GM19438 (cell line): Measurements from ENCODE around the gene WDR59.
"Not testable (repeated sequence)": the region's sequence is repeated elsewhere in the genome, so short reads cannot be mapped to it uniquely, and the experiment has no call there.

Experiments
- ATAC-seq: cut with Tn5 transposase; IDR thresholded peaks from one replicate; pipeline ENCODE4 v1.9.1; 2021; ENCODE audit warnings: low read depth; ENCODE audit not compliant: unreplicated experiment

WDR59 gene, protein sequence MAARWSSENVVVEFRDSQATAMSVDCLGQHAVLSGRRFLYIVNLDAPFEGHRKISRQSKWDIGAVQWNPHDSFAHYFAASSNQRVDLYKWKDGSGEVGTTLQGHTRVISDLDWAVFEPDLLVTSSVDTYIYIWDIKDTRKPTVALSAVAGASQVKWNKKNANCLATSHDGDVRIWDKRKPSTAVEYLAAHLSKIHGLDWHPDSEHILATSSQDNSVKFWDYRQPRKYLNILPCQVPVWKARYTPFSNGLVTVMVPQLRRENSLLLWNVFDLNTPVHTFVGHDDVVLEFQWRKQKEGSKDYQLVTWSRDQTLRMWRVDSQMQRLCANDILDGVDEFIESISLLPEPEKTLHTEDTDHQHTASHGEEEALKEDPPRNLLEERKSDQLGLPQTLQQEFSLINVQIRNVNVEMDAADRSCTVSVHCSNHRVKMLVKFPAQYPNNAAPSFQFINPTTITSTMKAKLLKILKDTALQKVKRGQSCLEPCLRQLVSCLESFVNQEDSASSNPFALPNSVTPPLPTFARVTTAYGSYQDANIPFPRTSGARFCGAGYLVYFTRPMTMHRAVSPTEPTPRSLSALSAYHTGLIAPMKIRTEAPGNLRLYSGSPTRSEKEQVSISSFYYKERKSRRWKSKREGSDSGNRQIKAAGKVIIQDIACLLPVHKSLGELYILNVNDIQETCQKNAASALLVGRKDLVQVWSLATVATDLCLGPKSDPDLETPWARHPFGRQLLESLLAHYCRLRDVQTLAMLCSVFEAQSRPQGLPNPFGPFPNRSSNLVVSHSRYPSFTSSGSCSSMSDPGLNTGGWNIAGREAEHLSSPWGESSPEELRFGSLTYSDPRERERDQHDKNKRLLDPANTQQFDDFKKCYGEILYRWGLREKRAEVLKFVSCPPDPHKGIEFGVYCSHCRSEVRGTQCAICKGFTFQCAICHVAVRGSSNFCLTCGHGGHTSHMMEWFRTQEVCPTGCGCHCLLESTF

DNA sequence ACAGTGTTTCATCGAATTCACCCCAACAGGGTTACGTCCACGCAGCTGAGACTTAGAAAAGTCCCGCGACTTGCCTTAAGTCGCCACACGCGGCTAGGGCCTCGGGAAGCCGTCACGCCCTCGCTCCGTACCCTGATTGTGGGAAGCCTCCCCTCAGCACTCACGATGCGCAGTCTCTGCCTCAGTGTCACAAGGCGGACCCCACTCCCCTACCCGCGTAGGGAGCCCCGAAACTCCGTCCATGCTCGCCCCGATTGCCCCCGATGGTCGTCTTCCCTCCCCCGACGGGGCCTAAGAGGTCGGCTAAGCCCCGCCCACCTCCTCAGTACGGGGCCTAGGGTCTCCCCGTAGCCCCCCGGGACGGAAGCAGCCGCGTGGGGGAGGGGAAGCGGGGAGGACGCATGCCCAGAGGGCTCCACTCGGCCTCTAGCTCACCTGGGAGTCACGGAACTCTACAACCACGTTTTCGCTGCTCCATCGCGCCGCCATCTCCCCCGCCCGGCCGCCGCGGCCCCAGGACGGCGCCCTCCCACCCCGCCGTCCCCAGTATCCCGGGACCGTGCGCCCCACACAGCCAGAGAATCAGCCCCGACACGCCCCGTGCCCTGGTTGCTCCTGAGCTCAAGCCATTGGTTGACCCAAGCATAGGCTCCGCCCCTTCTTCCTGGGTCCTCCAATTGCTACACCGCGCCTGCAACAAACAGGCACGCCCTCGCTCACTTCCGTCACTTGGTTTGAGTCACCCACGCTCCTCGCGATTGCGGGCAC, at the start of gene WDR59:
Gene WDR59 (minus strand): TSS at position 595 of the 768 bp plus-strand sequence. CDS start 106 bp downstream, at position 489.
- peak; percentile 100 for ATAC-seq

DNA sequence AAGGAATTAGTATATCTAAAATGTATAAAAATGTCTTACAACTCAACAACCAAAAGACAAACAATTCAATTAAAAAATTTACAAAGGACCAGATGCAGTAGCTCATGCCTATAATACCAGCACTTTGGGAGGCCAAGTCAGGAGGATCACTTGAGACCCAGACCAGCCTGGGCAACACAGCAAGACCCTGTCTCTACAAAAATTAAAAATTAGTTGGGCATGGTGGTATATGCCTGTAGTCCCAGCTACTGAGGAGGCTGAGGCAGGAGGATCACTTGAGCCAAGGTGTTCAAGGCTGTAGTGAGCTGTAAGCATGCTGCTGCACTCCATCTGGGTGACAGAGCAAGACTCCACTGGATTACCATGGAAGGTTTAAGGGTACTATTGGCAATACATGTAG, 47.7 kb upstream of the WDR59 start:
- no peak for ATAC-seq

DNA sequence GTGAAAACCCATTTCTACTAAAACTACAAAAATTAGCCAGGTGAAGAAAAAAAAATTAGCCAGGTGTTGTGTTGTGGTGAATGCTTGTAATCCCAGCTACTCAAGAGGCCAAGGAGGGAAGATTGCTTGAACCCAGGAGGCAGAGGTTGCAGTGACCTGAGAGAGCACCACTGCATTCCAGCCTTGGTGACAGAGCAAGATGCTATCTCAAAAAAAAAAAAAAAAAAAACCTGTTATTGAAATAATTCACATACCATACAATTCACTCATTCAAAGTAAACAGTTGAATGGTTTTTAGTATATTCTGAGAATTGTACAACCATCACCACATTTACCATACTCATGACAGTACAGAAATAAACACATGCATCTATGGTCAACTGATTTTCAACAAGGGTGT, 44.9 kb upstream of the WDR59 start:
- no peak for ATAC-seq

DNA sequence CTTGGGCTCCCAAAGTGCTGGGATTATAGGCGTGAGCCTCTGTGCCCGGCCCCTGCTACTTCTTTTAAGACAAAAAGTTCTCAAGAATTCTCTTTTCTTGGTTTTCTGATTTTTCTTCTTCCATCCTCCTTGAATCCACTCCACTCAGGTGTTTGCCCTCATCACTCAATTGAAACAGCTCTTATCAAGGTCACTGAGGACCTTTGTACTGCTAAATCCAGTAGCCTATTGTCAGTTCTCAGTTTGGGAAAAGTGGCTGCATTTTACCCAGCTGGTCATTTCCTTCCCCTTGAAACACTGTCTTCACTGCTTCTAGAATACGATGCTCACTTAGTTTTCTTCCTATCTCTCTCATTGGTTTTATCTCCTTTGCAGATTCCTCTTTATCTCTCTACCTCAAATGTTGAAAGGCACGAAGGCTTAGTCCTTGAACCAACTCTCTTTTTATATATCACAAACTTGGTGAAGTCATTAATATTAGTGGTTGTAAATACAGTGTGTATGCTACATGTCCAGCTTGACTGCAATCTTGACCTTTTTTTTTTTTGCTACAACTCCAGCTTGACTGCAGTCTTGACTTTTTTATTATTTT, 43.7 kb upstream of the WDR59 start:
- ATAC-seq: no peak

DNA sequence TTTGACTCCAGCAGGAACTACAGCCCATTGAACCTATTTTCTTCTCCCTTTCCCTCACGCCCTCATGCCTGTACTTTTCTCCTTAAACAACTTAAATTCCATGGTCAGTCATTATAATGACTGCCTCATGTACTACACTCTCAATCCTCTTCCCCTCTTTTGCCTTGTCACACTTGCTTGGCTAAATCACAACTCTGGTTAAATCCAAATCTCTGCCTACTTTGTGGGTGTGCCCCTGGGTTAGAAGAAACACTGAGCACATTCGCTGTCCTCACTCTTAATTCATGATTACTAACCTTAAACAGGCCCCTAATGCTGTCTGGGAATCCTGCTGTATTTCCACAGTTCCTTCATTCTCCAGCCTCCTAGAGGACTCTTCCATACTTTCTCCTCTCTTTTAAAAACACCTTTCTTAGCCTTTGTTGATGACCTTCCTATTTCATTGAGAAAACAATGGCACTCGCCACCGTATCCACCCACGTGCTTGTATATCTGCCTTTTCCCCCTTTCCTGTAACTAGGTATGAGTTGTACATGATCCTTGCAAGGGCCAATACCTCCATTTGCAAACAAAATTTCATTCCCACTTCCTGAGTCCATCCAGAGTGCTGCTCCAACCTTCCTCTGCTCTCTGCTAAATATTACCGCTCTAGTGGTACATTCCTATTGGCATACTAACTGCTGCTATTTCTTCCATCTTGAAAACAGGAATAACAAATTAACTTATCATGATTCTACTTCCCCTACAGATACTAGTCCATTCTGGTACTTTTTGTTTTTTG, 42.8 kb upstream of the WDR59 start:
- ATAC-seq: no peak

DNA sequence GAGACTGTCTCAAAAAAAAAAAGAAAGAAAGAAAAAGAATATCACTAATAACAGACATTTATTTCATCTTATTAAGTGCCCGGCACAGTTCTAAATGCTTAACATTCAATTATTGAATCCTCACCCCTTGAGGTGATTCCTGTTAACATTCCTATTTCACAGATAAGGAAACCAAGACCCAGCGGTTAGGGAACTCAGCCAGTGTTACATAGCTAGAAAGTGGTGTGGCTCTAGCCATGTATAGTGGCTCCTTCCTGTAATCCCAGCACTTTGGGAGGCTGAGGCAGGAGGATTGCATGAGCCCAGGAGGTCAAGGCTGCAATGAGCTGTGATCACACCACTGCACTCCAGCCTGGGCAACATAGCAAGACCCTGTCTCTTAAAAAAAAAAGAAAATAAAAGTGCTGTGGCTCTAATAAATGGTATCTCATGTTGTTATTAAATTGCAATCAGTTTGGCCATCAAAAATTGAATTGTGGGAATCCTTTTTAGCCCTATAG, 42.0 kb upstream of the WDR59 start:
- no peak for ATAC-seq

DNA sequence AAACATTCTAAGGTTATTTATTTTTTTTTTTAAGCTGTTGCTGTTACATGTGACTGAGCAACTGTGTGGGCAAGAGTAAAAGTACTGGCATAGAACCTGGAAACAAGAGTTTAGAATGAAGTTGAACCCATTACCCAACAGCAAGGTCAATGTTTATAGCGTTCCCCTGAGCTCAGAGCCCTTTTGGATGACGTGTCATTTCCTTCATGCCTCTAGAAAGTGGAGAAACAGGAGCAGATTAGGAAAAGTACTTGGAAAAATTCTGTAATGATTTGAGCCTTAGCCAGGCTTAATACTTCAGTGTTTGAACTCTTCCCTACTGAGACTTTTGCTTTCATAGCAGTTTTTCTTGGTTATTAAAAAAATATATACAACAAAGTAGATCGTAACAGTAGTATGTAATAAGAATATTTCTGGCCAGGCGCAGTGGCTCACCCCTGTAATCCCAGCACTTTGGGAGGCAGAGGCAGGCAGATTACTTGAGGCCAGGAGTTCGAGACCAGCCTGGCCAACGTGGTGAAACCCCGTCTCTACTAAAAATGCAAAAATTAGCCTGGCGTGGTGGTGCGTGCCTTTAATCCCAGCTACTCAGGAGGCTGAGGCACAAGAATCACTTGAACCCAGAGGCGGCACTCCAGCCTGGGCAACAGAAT, 41.4 kb upstream of the WDR59 start:
- ATAC-seq: not testable (repeated sequence)

DNA sequence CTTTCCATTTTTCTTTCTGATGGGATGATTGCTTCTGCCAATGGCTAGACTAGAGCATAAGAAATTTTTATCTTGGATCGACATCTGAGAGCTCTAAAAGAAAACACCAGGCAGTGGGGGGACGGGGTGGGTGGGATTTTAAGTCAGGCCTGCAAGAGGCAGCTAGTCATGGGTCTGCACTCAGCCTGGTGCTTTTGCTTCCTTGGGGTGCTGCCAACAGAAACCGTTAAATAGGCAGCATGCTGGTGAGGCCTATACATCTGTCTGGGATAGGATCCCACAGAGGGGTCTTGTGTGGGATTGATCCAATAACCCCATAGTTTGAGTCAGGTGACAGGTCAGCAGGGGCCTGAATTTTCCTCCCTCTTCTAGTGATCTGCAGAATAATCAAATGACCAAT, 40.8 kb upstream of the WDR59 start:
- ATAC-seq: no peak

DNA sequence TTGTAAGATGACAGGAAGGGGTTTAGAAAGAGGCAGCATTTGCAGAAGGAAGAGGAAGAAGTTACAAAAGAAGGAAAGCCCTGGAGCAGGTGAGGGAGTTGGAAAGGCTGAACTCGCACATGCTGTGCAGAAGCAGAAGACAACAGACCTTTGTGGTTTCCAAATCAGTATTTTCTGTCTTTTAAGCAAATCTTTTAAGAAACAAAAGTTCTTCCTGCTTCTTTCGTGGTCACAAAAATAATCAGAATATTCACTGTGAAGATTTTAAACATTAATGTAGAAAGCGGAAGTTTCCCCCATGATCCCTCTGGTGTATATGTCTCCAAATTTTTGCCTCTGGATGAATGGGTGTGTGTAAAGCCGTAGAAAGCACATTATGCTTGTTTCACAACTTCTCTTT, 39.7 kb upstream of the WDR59 start:
- no peak for ATAC-seq

DNA sequence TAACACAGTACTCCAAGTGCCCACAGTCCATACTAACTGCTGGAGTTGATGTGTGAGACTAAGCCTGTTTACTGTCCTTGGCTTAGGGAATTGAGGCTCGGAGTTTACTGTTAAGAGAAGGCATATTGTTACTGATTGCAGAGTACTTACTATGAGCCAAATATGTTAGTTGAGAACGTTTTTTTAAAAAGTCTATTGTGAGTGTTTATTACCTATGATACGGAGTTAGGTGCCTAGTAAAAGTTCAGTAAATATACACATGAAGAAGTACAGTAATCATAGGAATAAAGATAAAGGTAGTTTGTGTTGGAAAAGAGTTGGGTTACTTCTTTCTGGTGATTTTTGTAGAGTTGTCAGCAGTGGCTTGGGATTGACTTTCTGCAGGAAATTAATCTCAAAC, 39.3 kb upstream of the WDR59 start:
- ATAC-seq: no peak

DNA sequence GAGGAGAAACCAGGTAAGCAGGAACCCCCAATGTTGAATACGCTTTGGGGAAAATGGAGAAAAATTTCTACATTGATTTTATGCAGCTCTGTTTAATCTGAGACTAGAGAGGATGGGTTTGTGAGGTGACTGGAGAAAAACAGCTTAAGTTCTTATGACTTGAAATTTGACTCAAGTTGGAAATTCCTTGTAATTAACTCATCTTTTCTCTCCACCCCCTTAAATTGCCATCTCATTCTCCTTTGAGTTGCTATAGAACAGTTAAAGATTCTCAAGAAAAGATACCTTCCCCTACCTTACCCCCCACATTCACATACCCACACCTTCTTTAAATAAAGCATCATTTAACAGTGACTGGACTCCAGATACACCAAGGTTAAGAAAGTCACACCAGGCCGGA, 38.1 kb upstream of the WDR59 start:
- ATAC-seq: no peak

DNA sequence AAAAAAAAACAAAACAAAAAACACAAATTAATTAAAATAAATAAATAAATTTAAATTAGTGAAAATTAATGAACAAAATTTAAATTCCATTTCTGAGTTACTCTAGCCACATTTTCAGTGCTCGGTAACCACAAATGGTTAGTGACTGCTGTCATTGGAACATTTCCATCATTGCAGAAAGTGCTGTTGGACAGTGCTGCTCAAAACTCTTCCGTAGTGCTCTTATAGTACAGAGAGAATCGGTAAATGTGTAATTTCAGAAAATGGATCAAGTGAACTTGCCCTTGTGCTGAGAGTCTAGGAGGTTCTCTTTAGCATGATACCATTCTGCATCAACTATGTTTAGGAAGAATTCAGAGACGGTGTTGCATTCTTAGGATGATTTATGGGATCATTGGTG, 37.6 kb upstream of the WDR59 start:
- no peak for ATAC-seq

DNA sequence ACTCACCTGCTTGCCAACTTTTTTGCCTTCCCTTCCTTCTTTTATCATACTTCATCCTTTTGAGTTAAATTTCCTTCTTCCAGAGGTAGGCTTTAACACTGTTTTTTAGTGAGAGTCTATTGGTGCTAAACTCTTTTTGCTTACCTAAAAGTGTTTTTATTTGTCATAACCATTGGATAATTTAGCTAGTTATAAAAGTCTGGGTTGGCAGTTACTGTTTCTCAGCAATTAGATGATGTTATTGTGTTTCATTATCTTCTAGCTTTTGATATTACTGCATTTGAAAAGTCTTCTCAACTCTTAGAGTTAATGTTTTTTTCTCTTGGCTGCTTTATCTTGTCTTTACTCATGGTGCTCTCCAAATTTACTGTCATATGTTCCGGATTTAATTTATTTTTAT, 36.5 kb upstream of the WDR59 start:
- ATAC-seq: no peak

DNA sequence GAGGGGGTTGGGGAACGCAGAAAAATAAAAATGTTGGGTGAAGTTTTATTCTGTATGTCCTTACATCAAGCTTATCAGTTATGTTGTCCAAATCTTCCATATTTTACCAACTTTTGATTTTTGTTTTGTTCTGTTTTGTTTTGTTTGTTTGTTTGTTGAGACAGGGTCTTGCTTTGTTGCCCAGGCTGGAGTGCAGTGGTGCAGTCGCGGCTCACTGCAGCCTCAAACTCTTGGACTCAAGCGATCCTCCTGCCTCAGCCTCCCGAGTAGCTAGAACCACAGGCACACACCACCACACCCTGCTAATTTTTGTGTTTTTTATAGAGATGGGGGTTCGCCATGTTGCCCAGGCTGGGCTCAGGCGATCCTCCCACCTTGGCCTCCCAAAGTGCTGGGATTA, 34.7 kb upstream of the WDR59 start:
- no peak for ATAC-seq

DNA sequence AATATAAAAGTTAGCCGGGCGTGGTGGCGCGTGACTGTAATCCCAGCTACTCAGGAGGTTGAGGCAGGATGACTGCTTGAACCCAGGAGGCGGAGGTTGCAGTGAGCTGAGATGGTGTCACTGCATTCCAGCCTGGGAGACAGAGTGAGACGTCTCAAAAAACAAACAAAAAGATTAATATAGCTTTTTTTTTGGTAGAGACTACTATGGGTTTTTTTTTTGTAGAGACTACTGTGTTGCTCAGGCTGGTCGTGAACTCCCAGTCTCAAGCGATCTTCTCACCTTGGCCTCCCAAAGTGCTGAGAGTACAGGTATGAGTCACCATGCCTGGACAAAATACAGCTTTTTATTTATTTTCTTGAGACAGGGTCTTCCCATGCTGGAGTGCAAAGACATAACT, 34.1 kb upstream of the WDR59 start:
- ATAC-seq: no peak

DNA sequence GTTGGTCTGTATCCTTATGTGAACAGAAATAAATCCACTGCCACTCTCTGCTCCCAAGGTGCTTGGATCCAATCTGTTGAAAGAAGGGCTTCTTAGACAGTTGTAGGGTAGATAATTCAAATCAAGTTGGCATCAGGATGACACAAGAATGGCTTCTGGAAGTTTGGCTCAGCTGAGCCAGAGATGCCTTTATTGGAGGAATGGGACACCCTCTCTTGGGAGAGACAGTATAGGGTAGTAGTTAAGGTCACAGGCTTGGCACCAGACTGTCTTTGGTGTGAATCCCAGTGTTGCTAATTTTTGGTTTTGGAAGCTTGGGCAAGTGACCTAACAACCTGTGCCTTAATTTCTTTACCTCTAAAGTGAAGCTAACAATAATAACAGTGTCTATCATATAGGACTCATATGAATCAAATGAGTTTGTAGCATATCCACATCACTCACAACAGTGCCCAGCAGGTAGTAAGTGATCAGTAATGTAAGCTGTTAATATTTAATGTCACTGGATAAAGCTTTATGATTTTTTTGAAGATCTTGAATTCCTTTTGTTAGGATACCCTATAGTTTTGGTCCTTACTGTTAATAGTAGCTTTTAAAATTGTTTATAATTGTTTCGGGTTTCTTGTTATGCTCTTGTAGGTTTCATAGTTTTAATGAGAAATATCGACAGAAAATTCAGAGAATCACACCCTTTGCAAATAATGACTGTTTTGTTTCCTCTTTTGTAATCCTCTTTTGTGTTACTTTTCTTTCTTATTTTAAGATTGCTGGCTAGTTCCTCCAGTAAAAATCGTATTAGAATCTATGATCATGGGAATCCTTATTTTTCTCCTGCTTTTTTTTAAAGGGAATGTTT, 33.0 kb upstream of the WDR59 start:
- ATAC-seq: no peak

DNA sequence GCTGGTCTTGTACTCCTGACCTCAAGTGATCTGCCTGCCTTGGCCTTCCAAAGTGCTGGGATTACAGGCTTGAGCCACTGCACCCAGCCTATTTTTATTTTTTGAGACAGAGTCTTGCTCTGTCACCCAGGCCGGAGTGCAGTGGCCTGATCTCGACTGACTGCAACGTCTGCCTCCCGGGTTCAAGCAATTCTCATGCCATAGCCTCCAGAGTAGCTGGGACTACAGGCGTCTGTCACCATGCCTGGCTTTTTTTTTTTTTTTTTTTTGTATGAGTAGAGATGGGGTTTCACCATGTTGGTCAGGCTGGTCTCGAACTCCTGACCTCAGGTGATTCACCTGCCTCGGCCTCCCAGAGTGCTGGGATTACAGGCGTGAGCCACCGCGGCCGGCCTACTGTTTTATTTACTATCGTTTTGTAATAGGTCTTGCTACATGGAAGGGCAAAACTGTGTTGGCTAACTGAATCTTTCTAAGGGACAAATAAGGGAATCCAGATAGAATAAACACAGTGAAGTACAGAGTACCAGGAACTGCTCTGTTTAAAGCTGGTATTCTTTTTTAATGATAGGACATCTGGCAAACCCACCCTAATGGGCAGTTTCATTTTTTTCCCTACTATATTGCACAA, 31.6 kb upstream of the WDR59 start:
- ATAC-seq: not testable (repeated sequence)

DNA sequence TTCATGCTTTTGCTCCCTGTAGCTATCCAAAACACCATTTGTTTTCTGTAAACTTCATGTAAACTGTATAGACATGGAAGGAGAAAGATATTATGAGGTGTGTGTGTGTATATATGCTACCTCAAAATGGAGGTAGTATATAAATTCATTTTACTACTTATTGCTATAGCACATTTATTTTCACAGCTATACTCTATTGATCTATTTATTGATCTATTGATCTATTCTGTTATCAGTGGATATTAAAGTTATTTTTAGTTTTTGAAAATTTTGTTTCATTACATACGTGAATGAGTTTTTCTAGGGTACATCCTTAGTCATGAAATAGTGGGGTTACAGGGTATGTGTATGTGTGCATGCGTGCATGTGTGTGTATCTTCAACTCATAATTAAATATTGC, 29.4 kb upstream of the WDR59 start:
- ATAC-seq: no peak
